GM12874 (cell line): ENCODE data around the gene COMMD7.

Experiments
- TF ChIP-seq, protein P1 (sequence below): IDR thresholded peaks from 2 replicates; pipeline ENCODE4 v1.5.1; 2011; ENCODE audit warnings: low read depth, mild to moderate bottlenecking, control low read depth, low read length, moderate library complexity; ENCODE audit not compliant: insufficient read depth

Gene COMMD7

DNA sequence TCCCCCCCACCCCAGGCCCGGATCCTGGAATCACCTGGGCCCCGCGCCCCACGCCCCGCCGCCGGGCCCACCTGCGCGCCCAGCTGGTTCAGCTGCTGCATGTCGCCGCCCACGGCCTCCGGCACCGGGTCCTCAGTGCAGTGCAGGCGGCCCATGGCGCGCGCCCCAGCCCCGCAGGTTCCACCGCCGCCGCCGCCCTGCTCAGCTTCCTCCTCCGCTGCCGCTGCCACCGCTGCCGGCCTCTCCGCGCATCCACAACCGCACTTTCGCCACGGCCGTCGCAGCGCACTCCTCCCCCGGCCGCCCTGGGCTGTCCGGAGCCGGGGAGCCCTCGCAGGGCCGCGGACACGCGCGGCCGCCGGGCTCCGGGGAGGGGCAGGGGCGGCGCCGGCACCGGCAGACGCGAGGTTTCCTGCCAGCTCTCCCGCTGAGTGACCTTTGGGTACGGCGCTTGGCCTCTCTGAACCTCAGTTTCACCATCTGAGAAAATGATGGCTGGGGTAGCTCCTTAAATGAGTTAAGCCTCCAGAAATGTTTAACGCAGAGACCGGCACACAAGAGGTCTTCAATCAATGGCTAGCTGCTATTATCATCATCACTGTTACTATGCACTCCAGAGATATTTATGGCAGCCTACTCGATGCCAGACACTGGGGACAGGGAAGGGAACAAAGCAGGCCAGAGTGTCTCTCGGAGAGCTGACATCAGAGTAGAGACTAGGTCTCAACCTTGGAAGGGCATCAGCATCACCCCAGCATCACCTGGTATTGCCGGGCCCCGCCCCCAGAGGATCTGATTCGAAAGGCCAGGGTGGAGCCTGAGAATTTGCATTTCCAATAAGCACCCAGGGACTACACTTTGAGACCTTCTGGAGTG is at the start of gene COMMD7:
COMMD7 (minus strand) TSS at position 231 of the 876 bp plus-strand sequence; CDS start at position 155, 76 bp downstream.
- TF ChIP-seq, protein P1, sequence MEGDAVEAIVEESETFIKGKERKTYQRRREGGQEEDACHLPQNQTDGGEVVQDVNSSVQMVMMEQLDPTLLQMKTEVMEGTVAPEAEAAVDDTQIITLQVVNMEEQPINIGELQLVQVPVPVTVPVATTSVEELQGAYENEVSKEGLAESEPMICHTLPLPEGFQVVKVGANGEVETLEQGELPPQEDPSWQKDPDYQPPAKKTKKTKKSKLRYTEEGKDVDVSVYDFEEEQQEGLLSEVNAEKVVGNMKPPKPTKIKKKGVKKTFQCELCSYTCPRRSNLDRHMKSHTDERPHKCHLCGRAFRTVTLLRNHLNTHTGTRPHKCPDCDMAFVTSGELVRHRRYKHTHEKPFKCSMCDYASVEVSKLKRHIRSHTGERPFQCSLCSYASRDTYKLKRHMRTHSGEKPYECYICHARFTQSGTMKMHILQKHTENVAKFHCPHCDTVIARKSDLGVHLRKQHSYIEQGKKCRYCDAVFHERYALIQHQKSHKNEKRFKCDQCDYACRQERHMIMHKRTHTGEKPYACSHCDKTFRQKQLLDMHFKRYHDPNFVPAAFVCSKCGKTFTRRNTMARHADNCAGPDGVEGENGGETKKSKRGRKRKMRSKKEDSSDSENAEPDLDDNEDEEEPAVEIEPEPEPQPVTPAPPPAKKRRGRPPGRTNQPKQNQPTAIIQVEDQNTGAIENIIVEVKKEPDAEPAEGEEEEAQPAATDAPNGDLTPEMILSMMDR = no peak

DNA sequence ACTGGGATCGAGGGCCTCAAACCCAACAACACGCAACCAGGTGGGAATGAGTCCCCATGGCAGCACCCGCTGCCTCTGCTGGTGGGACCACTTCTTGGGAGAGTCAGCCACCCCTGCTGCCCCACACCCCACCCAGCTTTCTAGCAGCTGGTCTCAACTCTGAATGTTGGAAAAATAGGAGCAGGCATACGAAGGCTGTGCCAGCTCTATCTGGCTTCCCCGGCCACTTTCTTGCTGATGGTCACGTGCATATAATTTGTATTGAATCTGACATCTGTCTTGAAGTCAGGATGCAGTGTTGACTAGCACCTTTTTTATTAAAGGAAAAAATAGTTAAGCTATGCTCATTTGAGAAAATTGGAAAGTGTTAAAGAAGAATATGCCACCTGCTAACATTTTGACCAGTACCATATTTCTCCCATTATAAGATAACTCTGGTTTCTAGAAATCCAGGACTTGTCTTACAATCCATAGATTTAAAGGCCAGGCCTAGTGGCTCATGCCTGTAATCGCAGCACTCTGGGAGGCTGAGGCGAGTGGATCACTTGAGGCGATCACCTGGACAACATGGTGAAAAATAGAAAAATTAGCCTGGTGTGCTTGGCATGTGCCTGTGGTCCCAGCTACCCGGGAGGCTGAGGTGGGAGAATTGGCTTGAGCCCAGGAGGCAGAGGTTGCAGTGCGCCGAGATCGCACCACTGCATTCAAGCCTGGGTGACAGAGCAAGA is 49.6 kb upstream of the COMMD7 start:
- TF ChIP-seq, protein P1 = peak; percentile 16; the same call in 1 of the 2 replicates

DNA sequence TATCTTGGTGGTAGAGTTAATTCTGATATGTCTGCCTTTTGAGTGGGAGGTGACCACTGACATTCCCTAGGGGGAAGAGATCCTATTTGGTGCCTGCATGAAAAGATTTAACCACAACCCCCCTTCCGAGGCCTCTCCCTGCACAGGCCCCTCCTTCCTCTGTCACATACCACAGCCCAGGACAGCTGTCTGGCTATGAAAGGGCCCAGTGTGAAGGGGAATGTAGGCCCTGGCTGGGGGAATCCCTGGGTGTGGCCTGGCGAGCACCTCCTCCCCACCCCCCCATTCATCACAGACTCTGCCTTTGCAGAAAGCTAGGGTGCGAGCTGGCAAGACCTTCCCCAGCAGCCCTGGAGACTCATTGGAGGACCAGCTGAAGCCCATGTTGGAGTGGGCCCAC is 49.0 kb upstream of the COMMD7 start:
- TF ChIP-seq, protein P1 = no peak

DNA sequence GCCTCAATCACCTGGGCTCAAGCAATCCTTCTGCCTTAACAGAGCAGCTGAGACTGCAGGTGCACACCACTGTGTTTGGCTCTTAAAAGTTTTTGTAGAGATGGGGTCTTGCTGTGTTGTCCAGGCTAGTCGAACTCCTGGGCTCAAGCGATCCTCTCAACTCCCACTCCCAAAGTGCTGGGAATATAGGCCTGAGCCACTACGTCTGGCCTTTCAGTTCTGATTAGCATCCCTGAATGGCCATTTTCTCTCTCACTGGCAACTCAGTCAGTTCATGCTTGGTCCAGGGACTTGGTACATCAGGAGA is 47.4 kb upstream of the COMMD7 start:
- TF ChIP-seq, protein P1 = no peak

DNA sequence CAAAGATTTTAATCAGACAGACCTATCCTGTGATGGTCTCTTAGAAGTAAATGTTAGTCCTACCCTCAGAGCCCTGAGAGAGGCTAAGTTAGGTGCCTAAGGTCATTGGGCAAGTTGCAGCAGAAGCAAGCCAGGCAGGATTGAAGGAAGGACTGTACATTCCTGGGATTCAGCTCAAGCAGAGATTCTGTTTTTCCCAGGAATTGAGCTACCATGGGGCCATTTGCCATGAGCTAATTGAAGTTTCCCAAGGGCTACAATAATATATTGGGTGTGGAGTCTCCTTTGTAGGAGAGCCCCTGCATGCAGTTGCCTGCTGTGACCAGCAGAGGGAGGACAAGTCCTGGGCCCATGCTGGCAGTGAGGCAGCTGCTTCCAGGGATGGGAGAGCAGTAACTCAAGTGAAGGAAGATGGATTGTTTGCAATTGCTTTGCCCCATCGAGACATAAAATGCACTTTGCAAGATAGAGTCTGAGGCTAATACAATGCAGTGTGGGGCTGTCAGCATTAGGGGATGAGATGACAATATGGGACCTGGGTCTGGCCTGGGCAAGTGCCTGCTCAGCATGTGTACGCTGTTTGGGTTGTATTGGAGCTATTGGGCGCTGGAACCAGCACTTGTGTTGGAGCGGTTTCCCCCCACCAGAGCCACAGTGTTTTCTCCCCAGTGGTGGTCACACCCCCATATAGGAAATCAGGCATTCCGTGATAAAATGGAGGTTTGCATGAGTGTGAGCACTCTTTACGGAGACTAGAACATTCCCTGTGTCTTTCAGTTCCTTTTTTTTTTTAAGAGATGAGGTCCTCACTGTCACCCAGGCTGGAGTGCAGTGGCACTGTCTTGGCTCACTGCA is 46.9 kb upstream of the COMMD7 start:
- TF ChIP-seq, protein P1 = peak; percentile 98

DNA sequence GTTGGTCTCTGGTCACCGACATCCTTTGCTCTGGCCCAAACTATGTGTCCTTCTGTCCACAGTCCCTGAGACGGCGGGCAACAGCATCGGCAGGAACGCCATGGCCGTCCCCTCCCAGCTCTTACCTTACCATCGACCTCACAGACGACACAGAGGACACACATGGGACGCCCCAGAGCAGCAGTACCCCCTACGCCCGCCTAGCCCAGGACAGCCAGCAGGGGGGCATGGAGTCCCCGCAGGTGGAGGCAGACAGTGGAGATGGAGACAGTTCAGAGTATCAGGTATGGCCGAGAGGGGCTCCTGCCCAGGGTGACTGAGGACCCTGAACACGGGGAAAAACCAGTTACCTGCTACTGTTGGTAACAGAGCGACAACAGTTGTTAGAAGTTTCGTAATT is 43.9 kb upstream of the COMMD7 start:
- TF ChIP-seq, protein P1 = 0 out of 2 replicates have a peak, but pooled peaks have one; percentile 8

DNA sequence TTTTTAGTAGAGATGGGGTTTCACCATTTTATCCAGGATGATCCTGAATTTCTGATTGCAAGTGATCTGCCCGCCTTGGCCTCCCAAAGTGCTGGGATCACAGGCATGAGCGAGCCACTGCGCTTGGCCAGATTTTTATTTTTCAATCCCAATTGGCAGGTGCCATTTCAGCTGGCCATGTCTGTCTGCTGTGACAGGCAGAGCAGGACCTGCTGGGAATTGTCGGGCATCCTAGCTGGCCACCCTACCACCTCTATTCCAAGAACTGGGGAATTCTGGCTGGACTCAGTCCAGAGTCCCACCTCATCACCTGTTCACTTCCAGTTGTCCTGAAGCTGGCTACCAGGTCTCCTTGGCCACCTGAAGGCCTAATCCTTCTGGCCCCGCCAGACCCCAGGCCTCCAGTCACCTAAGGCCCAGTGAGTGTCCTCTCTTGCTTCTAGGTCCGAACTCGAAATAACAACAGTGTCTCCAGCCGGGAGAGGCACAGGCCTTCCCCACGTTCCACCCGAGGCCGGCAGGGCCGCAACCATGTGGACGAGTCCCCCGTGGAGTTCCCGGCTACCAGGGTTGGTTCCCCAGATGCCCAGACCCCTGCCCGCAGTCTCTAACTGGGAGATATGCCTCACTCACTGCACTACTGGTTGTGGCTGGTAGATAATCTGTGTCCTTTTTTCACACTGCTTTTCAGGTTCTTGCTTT is 42.9 kb upstream of the COMMD7 start:
- TF ChIP-seq, protein P1 = no peak
